Endothelial cell of umbilical vein (primary cell): ENCODE data around the gene PLA2G4F. TPM values are rescaled to one million over a fixed set of nuclear protein-coding genes. Genes with fewer than 3 reads are reported as not detected.

Experiments
- BruUV-seq: library from RNA; stranded (reverse); fragments of 400-500 nt; replicated peaks from 2 replicates; lab custom pipeline; 2021; lab: Mats Ljungman, UMichigan
- CTCF ChIA-PET: fragments of 300-600, 350-600 bp; sonication (Branson Sonifier 250); formaldehyde crosslinking; loops from one replicate; lab custom pipeline; 2021; ENCODE audit warnings: antibody characterized with exemption, inconsistent platforms; lab: Charles Lee
- POLR2A ChIA-PET: fragments of 300-600, 350-600 bp; sonication (Branson Sonifier 250); formaldehyde crosslinking; loops from one replicate; lab custom pipeline; 2021; ENCODE audit warnings: antibody characterized with exemption, inconsistent platforms; lab: Charles Lee
- DNase-seq: peaks from one replicate; pipeline ENCODE4 v3.0.0-alpha.2; 2011; ENCODE audit warnings: low read depth, low spot score
- FAIRE-seq: peaks from 2 replicates; lab custom pipeline; 2011; peaks lifted over from hg19 to GRCh38; lab: Jason Lieb, UNC
- H2AFZ ChIP-seq: 2 replicates; pipeline ENCODE4 v1.6.0; 2012; ENCODE audit warnings: low read depth, low read length, control low read depth, inconsistent platforms
- H3K27ac ChIP-seq: 2 replicates; pipeline ENCODE4 v1.5.1; 2011; ENCODE audit warnings: low read depth, mild to moderate bottlenecking, control low read depth, low read length, moderate library complexity; ENCODE audit not compliant: insufficient read depth
- H3K27me3 ChIP-seq, 2 experiments: 2 replicates each; pipeline versions ENCODE4 v1.6.0 to v1.6.1; 2011; ENCODE audit warnings: low read length in 2 of 2, mixed read lengths in 1 of 2; ENCODE audit not compliant: control insufficient read depth in 2 of 2, insufficient read depth in 2 of 2
- H3K36me3 ChIP-seq, 2 experiments: 2 replicates in 1 of 2; 3 replicates in 1 of 2; pipeline ENCODE4 v1.5.1; 2011; ENCODE audit warnings: low read length in 2 of 2, mild to moderate bottlenecking in 1 of 2, moderate library complexity in 1 of 2; ENCODE audit not compliant: control insufficient read depth in 2 of 2, insufficient read depth in 2 of 2; ENCODE audit errors: extremely low read depth in 1 of 2
- H3K4me1 ChIP-seq: 3 replicates; pipeline ENCODE4 v1.5.1; 2011; ENCODE audit warnings: mild to moderate bottlenecking, low read length; ENCODE audit not compliant: control insufficient read depth, insufficient read depth; ENCODE audit errors: extremely low read depth
- H3K4me2 ChIP-seq: 2 replicates; pipeline ENCODE4 v1.6.1; 2011; ENCODE audit warnings: low read length, control low read depth, mixed read lengths; ENCODE audit not compliant: insufficient read depth
- H3K4me3 ChIP-seq, 3 experiments: fragments of 200-600 bp in 1 of 3; sonication (generic), shearing (Covaris generic) in 1 of 3; replicated peaks in 1 of 3; 2 replicates each; pipeline ENCODE4 v1.5.1; 2011 to 2016; ENCODE audit warnings: control low read depth in 3 of 3, low read length in 3 of 3, mild to moderate bottlenecking in 2 of 3, inconsistent platforms in 1 of 3, low read depth in 1 of 3, moderate library complexity in 1 of 3; ENCODE audit not compliant: insufficient read depth in 1 of 3
- H3K79me2 ChIP-seq: 2 replicates; pipeline ENCODE4 v1.6.0; 2012; ENCODE audit warnings: low read length, inconsistent platforms; ENCODE audit not compliant: control insufficient read depth, insufficient read depth
- H3K9ac ChIP-seq: replicated peaks from 2 replicates; pipeline ENCODE3; 2011; ENCODE audit warnings: low read length, control low read depth; ENCODE audit not compliant: insufficient read depth; ENCODE audit errors: extremely low read depth
- H3K9me1 ChIP-seq: replicated peaks from 3 replicates; pipeline ENCODE4 v1.6.0; 2011; ENCODE audit warnings: mild to moderate bottlenecking, low read length; ENCODE audit not compliant: control insufficient read depth, insufficient read depth; ENCODE audit errors: extremely low read depth
- H3K9me3 ChIP-seq: replicated peaks from 2 replicates; pipeline ENCODE4 v1.5.1; 2012; ENCODE audit warnings: low read length, inconsistent platforms; ENCODE audit not compliant: control insufficient read depth, insufficient read depth
- H4K20me1 ChIP-seq: replicated peaks from 2 replicates; pipeline ENCODE3; 2011; ENCODE audit warnings: mild to moderate bottlenecking, low read length; ENCODE audit not compliant: control insufficient read depth, insufficient read depth; ENCODE audit errors: extremely low read depth
- CTCF ChIP-seq, 2 donors: IDR thresholded peaks; 1 replicate in 1 of 2; 2 replicates in 1 of 2; pipeline ENCODE4 v1.5.1; 2011; ENCODE audit warnings: low read length in 2 of 2, mild to moderate bottlenecking in 2 of 2, moderate library complexity in 2 of 2, control low read depth in 1 of 2, inconsistent platforms in 1 of 2, low read depth in 1 of 2; ENCODE audit not compliant: insufficient read depth in 1 of 2; ENCODE audit errors: extremely low read depth in 1 of 2
- EZH2 ChIP-seq: IDR thresholded peaks from 2 replicates; pipeline ENCODE4 v1.6.1; 2012; ENCODE audit warnings: borderline replicate concordance, low read depth, mild to moderate bottlenecking, moderate library complexity, low read length, inconsistent platforms; ENCODE audit not compliant: severe bottlenecking
- FOS ChIP-seq: IDR thresholded peaks from 2 replicates; pipeline ENCODE4 v1.6.1; 2011; ENCODE audit warnings: mild to moderate bottlenecking, low read length, moderate library complexity, borderline replicate concordance; ENCODE audit not compliant: insufficient read depth
- GATA2 ChIP-seq: IDR thresholded peaks from 2 replicates; pipeline ENCODE4 v1.7.0; 2011; ENCODE audit warnings: low read depth, mild to moderate bottlenecking, moderate library complexity, mixed read lengths, low read length; ENCODE audit not compliant: insufficient read length, insufficient read depth
- JUN ChIP-seq: IDR thresholded peaks from 2 replicates; pipeline ENCODE4 v1.6.1; 2011; ENCODE audit warnings: borderline replicate concordance, low read depth; ENCODE audit not compliant: insufficient read length, insufficient read depth
- MYC ChIP-seq: IDR thresholded peaks from one replicate; pipeline ENCODE4 v1.6.1; 2011; ENCODE audit warnings: mild to moderate bottlenecking, low read depth, low read length
- POLR2A ChIP-seq: IDR thresholded peaks from 2 replicates; pipeline ENCODE4 v1.6.1; 2012; ENCODE audit warnings: low read depth, mild to moderate bottlenecking, control low read depth, low read length
- POLR2AphosphoS5 ChIP-seq: IDR thresholded peaks from 2 replicates; pipeline ENCODE4 v1.6.1; 2012; ENCODE audit warnings: low read depth, mild to moderate bottlenecking, control low read depth, low read length, moderate library complexity; ENCODE audit not compliant: insufficient read depth
- dilution Hi-C: fragments of 300-500 bp; cut with MboI; formaldehyde crosslinking; loops from one replicate; pipeline ENCODE4 v1.15.0; 2019; ENCODE audit warnings: low sequenced_read_pairs; ENCODE audit not compliant: extremely low pct_ligation_motif_present
- intact Hi-C: fragments of 100-400 bp; cut with micrococcal nuclease; formaldehyde crosslinking; loops from one replicate; pipeline ENCODE4 v1.10.0; 2022
- polyA plus RNA-seq, 4 experiments: library from polyadenylated mRNA; depleted of rRNA in 3 of 4; stranded (reverse) in 3 of 4; unstranded in 1 of 4; fragments of >200 nt; gene quantifications; 2 replicates each; pipeline versions ENCODE4 v1.2.1 to v1.2.3, GENCODE V29; 2011 to 2012; ENCODE audit warnings: missing spikeins in 1 of 4
- total RNA-seq: library from RNA; stranded (reverse); gene quantifications from 2 replicates; pipeline ENCODE4 v1.2.3, GENCODE V29; 2021
- TF ChIP-seq, protein P1 (sequence below): IDR thresholded peaks from 2 replicates; pipeline ENCODE4 v1.6.1; 2011; ENCODE audit not compliant: insufficient read depth, insufficient read length

The PLA2G4F gene
- total and polyA plus RNA-seq, 2 donors (not counting 3 experiments of a cell fraction or from before 2014, with no cell fraction given): not detected

DNA sequence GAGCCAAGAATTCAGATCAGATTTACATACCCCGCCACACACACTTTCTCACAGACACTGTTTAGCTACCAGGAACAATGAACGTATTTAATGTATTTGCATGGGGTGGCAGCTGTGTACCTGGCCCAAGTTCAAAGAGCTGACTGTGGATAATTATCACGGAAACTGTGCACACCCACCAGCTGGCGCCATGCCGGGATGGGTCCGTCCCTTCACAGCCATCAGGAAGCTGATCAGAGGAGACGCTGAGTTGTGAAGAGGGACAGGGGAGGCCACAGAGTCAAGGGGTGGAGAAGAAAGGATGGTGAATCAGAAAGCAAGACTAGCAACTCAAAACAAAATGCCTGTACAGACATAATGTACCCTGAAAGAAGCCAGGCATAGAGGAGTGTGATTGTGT, 49.0 kb downstream of the PLA2G4F start:
- BruUV-seq: no TSS peak
- DNase-seq: no peak

More for the DNA sequence above, 49.0 kb downstream of the PLA2G4F start:
- Histone ChIP-seq H3K9me3 (no peaks in the 10 kb centered on the region), H4K20me1 (no peaks in the 10 kb centered on the region), H3K79me2 (no peaks in the 10 kb centered on the region), H3K27ac (no peak overlapping the region), H3K4me2 (no peak overlapping the region), H3K27me3 (peaks cover 6 to 13% of the 10 kb centered on the region in 2 experiments), H3K9me1 (no peaks in the 10 kb centered on the region), H3K4me3 (no peak overlapping the region), H3K36me3 (no peaks in the 10 kb centered on the region), H3K4me1 (peaks cover 3% of the 10 kb centered on the region), H3K9ac (no peak overlapping the region), H2AFZ (no peak overlapping the region)
- ChIA-PET CTCF (interaction anchor here (0.8 to 1.2 kb wide), 2 partner anchors 21 to 23 kb away, joined by 3 read pairs; no protein-coding TSS in a partner anchor), POLR2A (no interaction called here)
- intact Hi-C loops (no loop called here), dilution Hi-C loops (no loop called here)
- FAIRE-seq: no peak
- TF ChIP-seq EZH2 (no peak), MYC (no peak), CTCF (IDR thresholded peaks at IDR 0.05; ENCODE audit: extremely low read depth in 1 of 2, insufficient read depth in 1 of 2, low read depth in 1 of 2, low read length in 2 of 2) (no peak), FOS (no peak), POLR2AphosphoS5 (no peak), JUN (no peak), GATA2 (no peak), POLR2A (no peak)
- TF ChIP-seq, protein P1, sequence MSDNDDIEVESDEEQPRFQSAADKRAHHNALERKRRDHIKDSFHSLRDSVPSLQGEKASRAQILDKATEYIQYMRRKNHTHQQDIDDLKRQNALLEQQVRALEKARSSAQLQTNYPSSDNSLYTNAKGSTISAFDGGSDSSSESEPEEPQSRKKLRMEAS: no peak
